ENCODE results near the gene RTP3. TPM values are rescaled to one million over a fixed set of nuclear protein-coding genes. Genes with fewer than 3 reads are reported as not detected.
A peak's percentile ranks its signal among the peaks of the same experiment; 100 is the strongest.

Gene RTP3
- total RNA-seq, 1 experiment from 2014 or later: not detected

GRCh38 chr3:46495901-46496456, 1.8 kb upstream of the RTP3 start:
- Histone ChIP-seq H3K27me3 (replicated peaks; ENCODE audit: control insufficient read depth, insufficient read depth, low read length) (no peaks in the 10 kb centered on the region), H3K4me1 (0 out of 2 replicates have a peak, but pooled peaks cover 10% of the 10 kb centered on the region), H3K9me3 (no peaks in the 10 kb centered on the region), H3K4me3 (ENCODE audit: low read depth, low read length) (no peak overlapping the region), H3K36me3 (ENCODE audit: control insufficient read depth, insufficient read depth, low read length) (no peaks in the 10 kb centered on the region)
- no peak overlapping the region for H3K4me3 Mint-ChIP-seq (ENCODE audit: unreplicated experiment)
- H3K27ac Mint-ChIP-seq (ENCODE audit: unreplicated experiment): no peak overlapping the region
- H3K27me3 Mint-ChIP-seq (ENCODE audit: insufficient read depth, unreplicated experiment): no peaks in the 10 kb centered on the region
- CTCF ChIA-PET: interaction anchor here (0.6 to 2.0 kb wide), 2 partner anchors 62 to 350 kb away, joined by 3 to 16 read pairs; no protein-coding TSS in a partner anchor
- intact Hi-C loops (cut with micrococcal nuclease; ENCODE audit: unreplicated experiment): loop anchor here (2.0 kb wide), 1 partner anchor 63 kb away; no protein-coding TSS in a partner anchor
- no peaks in the 10 kb centered on the region for H3K4me1 Mint-ChIP-seq (ENCODE audit: low read depth, unreplicated experiment)
- TF ChIP-seq CTCF (IDR thresholded peaks at IDR 0.05; ENCODE audit: insufficient read depth in 1 of 2, low read depth in 1 of 2, low read length in 1 of 2, severe bottlenecking in 1 of 2, unreplicated experiment in 1 of 2): no peak
- no TSS peak for BruUV-seq (replicated peaks)
- DNase-seq: no peak
- H3K36me3 Mint-ChIP-seq (ENCODE audit: insufficient read depth, unreplicated experiment): no peaks in the 10 kb centered on the region
- POLR2A ChIA-PET: no interaction called here
- H3K9me3 Mint-ChIP-seq (ENCODE audit: unreplicated experiment): no peaks in the 10 kb centered on the region

- no peaks in the 10 kb centered on the region for H3K4me1 Mint-ChIP-seq (ENCODE audit: low read depth, unreplicated experiment)
- no peaks in the 10 kb centered on the region for H3K9me3 Mint-ChIP-seq (ENCODE audit: unreplicated experiment)
- peak in 1 of 2 experiments; percentile 15 for DNase-seq
- H3K4me1 ChIP-seq: 0 out of 2 replicates have a peak, but pooled peaks cover 10% of the 10 kb centered on the region
- ChIA-PET POLR2A (no interaction called here), CTCF (interaction anchor here (0.6 to 2.0 kb wide), 3 partner anchors 8 to 349 kb away, joined by 3 to 16 read pairs (median 3); no protein-coding TSS in a partner anchor)
- H3K27me3 ChIP-seq (replicated peaks; ENCODE audit: control insufficient read depth, insufficient read depth, low read length): no peaks in the 10 kb centered on the region; the same call in 1 of the 2 replicates
- H3K36me3 Mint-ChIP-seq (ENCODE audit: insufficient read depth, unreplicated experiment): no peaks in the 10 kb centered on the region
- peak in 1 of 2 experiments; percentile 18 for TF ChIP-seq CTCF (IDR thresholded peaks at IDR 0.05; ENCODE audit: insufficient read depth in 1 of 2, low read depth in 1 of 2, low read length in 1 of 2, severe bottlenecking in 1 of 2, unreplicated experiment in 1 of 2)
- intact Hi-C loops (cut with micrococcal nuclease; ENCODE audit: unreplicated experiment): loop anchor here (2.0 kb wide), 1 partner anchor 62 kb away; no protein-coding TSS in a partner anchor
- H3K4me3 ChIP-seq (ENCODE audit: low read depth, low read length): no peak overlapping the region
- BruUV-seq (replicated peaks): no TSS peak
- no peaks in the 10 kb centered on the region for H3K27me3 Mint-ChIP-seq (ENCODE audit: insufficient read depth, unreplicated experiment)
- H3K27ac Mint-ChIP-seq (ENCODE audit: unreplicated experiment): no peak overlapping the region
- no peaks in the 10 kb centered on the region for H3K9me3 ChIP-seq
- H3K36me3 ChIP-seq (ENCODE audit: control insufficient read depth, insufficient read depth, low read length): no peaks in the 10 kb centered on the region
- no peak overlapping the region for H3K4me3 Mint-ChIP-seq (ENCODE audit: unreplicated experiment)
These were observed 825 bp upstream of the RTP3 start for GRCh38 chr3:46496746-46497555.

GRCh38 chr3:46498916-46499519, 1.2 kb downstream of the RTP3 start:
- Histone ChIP-seq H3K27me3 (replicated peaks; ENCODE audit: control insufficient read depth, insufficient read depth, low read length) (no peaks in the 10 kb centered on the region; the same call in 1 of the 2 replicates), H3K9me3 (no peaks in the 10 kb centered on the region), H3K4me1 (0 out of 2 replicates have a peak, but pooled peaks cover 10% of the 10 kb centered on the region), H3K36me3 (ENCODE audit: control insufficient read depth, insufficient read depth, low read length) (no peaks in the 10 kb centered on the region), H3K4me3 (ENCODE audit: low read depth, low read length) (no peak overlapping the region)
- CTCF ChIA-PET: interaction anchor here (0.8 to 1.2 kb wide), 2 partner anchors 10 to 59 kb away, joined by 5 read pairs; no protein-coding TSS in a partner anchor
- Mint-ChIP-seq H3K4me1 (ENCODE audit: low read depth, unreplicated experiment) (no peaks in the 10 kb centered on the region), H3K27ac (ENCODE audit: unreplicated experiment) (no peak overlapping the region), H3K36me3 (ENCODE audit: insufficient read depth, unreplicated experiment) (no peaks in the 10 kb centered on the region), H3K9me3 (ENCODE audit: unreplicated experiment) (no peaks in the 10 kb centered on the region), H3K4me3 (ENCODE audit: unreplicated experiment) (no peak overlapping the region), H3K27me3 (ENCODE audit: insufficient read depth, unreplicated experiment) (no peaks in the 10 kb centered on the region)
- TF ChIP-seq CTCF (IDR thresholded peaks at IDR 0.05; ENCODE audit: insufficient read depth in 1 of 2, low read depth in 1 of 2, low read length in 1 of 2, severe bottlenecking in 1 of 2, unreplicated experiment in 1 of 2): no peak
- POLR2A ChIA-PET: no interaction called here
- BruUV-seq (replicated peaks): no TSS peak
- no peak for DNase-seq
- intact Hi-C loops (cut with micrococcal nuclease; ENCODE audit: unreplicated experiment): no loop called here

Measured in Caco-2 (cell line).